ENCODE results near the gene FAM241A. TPM values are rescaled to one million over a fixed set of nuclear protein-coding genes. Genes with fewer than 3 reads are reported as not detected.

Gene FAM241A
- total RNA-seq, 1 donor from 2014 or later = 1.4 TPM

DNA sequence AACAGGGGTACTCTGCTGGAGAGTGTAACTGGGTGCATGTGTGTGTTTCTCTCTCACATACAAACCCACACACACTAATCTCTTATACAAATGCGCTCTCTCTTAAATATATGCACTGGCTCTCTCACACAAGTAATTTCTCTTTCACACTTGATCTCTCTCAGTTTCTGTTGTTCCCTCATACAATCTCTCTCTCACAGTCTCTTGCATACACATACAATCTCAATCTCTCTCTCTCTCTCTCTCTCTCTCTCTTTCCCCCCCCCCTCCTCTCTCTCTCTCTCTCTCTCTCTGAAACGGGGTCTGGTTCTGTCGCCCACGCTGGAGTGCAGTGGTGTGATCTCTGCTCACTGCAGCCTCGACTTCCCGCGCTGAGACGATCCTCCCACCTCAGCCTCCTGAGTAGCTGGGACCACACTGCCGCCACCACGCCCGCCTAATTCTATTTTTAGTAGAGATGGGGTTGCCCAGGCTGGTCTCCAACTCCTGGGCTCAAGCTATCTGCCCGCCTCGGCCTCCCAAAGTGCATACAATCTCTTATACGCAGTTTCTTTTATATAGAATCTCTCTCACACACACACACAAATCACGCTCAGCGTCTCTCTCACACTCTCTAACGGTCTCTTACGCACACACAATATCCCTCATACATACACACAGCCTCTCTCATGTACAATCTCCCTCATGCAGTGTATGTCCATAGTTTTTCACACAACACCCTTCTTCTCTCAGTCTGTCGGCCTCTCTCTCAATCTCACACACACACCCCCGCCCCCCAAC lies 518 bp upstream of the FAM241A start:
- peak overlapping the region; percentile 81 for H3K4me3 ChIP-seq (ENCODE audit: low read depth, low read length)
- TF ChIP-seq, protein P1, sequence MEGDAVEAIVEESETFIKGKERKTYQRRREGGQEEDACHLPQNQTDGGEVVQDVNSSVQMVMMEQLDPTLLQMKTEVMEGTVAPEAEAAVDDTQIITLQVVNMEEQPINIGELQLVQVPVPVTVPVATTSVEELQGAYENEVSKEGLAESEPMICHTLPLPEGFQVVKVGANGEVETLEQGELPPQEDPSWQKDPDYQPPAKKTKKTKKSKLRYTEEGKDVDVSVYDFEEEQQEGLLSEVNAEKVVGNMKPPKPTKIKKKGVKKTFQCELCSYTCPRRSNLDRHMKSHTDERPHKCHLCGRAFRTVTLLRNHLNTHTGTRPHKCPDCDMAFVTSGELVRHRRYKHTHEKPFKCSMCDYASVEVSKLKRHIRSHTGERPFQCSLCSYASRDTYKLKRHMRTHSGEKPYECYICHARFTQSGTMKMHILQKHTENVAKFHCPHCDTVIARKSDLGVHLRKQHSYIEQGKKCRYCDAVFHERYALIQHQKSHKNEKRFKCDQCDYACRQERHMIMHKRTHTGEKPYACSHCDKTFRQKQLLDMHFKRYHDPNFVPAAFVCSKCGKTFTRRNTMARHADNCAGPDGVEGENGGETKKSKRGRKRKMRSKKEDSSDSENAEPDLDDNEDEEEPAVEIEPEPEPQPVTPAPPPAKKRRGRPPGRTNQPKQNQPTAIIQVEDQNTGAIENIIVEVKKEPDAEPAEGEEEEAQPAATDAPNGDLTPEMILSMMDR (conservative IDR thresholded peaks at IDR 0.05; ENCODE audit: low read depth, low read length) = no peak
- DNase-seq (ENCODE audit: low read depth) = no peak

DNA sequence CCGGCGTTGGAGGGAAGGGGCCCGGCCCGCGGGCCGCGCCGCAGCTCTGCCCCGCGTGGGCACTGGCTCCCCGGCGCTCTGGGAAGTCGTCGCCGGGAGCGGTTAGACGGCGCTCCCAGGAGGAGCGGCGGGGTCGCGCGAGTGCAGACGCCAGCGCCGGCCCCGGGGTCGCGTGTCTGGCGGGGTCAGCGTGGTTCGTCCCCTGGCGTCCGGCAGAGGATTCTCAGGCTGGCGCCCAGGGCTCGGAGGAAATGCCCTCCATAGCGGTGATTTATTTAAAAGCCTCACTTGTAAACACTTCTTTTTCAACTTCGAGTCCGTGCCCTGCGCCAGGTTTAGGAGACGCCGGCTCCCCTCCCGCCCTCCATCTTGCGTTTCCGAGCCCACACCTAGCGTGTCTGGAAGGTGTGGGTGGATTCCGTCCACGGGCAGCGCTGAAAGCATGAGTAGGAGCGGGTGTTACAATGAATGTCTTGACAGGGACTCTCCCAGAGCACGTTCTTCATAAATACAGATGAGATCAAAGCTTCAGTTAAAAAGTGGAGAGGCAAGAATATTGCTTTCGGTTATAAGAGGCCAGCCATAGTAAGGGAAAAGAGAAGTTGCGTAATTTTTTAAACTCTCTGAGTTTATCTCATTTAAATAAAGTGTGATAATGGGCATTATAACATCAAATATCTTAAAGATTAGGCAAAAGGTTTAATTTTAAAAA lies 692 bp downstream of the FAM241A start:
- TF ChIP-seq, protein P1 (conservative IDR thresholded peaks at IDR 0.05; ENCODE audit: low read depth, low read length) = no peak
- H3K4me3 ChIP-seq (ENCODE audit: low read depth, low read length) = peak overlapping the region; percentile 81
- no peak for DNase-seq (ENCODE audit: low read depth)

GRCh38 chr4:112146502-112146813 lies 1.2 kb downstream of the FAM241A start:
- H3K4me3 ChIP-seq (ENCODE audit: low read depth, low read length) = peak overlapping the region; percentile 81
- no peak for DNase-seq (ENCODE audit: low read depth)

DNA sequence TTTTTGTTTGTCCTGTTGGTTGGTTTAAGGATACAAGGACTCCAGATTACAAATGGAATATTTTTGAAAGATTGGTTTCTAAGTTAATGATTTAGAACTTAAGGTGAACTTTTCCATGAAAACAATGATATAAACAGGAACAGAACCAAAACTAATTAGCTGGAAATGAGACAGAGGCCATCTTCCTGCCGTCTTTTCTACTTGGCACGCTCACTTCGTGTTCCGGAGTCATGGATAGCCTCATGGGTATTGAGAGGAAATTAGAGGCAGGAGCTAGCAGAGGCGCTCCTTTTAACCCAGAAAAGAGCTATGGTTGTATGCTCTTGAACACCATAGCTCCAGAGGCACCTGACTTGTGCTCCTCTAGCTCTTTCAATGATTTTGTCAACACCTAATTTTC lies 2.4 kb downstream of the FAM241A start:
- no peak overlapping the region for H3K4me3 ChIP-seq (ENCODE audit: low read depth, low read length)
- DNase-seq (ENCODE audit: low read depth) = no peak

More at GRCh38 chr4:112146502-112146813, 1.2 kb downstream of the FAM241A start:
- TF ChIP-seq, protein P1 (conservative IDR thresholded peaks at IDR 0.05; ENCODE audit: low read depth, low read length) = no peak

GRCh38 chr4:112150920-112151319 lies 5.7 kb downstream of the FAM241A start:
- TF ChIP-seq, protein P1 (conservative IDR thresholded peaks at IDR 0.05; ENCODE audit: low read depth, low read length) = no peak

More for the DNA sequence above, 2.4 kb downstream of the FAM241A start:
- TF ChIP-seq, protein P1 (conservative IDR thresholded peaks at IDR 0.05; ENCODE audit: low read depth, low read length) = no peak

GRCh38 chr4:112152521-112152920 lies 7.3 kb downstream of the FAM241A start:
- TF ChIP-seq, protein P1 (conservative IDR thresholded peaks at IDR 0.05; ENCODE audit: low read depth, low read length) = no peak
- no peak for DNase-seq (ENCODE audit: low read depth)
- H3K4me3 ChIP-seq (ENCODE audit: low read depth, low read length) = no peak overlapping the region

More at GRCh38 chr4:112150920-112151319, 5.7 kb downstream of the FAM241A start:
- no peak for DNase-seq (ENCODE audit: low read depth)
- no peak overlapping the region for H3K4me3 ChIP-seq (ENCODE audit: low read depth, low read length)
